OCI-LY1 (cell line): ENCODE data around the gene ERLIN1.

Experiments used
- EZH2 ChIP-seq: fragments of 200-600 bp; sonication (generic), shearing (Covaris generic); IDR thresholded peaks from 2 replicates; pipeline ENCODE4 v1.8.0; 2017; ENCODE audit warnings: borderline replicate concordance, mixed run types, mild to moderate bottlenecking, antibody characterized with exemption, low read length, moderate library complexity, mixed read lengths
- TF ChIP-seq, protein P1 (sequence below): fragments of 200-600 bp; sonication (generic), shearing (Covaris generic); IDR thresholded peaks from 2 replicates; pipeline ENCODE4 v1.5.1; 2017; ENCODE audit warnings: mild to moderate bottlenecking, antibody characterized with exemption, low read length, moderate library complexity, mixed read lengths

DNA sequence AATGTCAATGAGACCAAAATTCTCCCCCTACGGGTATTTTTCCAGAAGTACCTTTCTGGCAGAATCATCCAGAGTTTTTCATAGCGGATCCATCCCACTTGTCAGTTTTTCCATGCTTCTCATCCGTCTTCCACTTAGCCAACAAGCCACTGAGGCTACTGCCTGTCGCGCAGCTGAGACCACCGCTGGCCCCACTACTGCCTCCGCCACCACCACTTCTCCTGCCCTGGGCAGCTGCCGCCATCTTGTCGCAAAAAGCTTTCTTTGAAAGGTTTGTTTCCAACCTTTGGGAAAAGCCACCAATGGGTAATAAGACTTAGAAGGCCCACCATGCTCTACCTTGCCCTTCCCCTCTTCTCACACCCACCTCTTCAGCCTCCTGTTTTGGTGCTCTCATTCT is 42.1 kb downstream of the ERLIN1 start:
- no peak for TF ChIP-seq EZH2
- TF ChIP-seq, protein P1, sequence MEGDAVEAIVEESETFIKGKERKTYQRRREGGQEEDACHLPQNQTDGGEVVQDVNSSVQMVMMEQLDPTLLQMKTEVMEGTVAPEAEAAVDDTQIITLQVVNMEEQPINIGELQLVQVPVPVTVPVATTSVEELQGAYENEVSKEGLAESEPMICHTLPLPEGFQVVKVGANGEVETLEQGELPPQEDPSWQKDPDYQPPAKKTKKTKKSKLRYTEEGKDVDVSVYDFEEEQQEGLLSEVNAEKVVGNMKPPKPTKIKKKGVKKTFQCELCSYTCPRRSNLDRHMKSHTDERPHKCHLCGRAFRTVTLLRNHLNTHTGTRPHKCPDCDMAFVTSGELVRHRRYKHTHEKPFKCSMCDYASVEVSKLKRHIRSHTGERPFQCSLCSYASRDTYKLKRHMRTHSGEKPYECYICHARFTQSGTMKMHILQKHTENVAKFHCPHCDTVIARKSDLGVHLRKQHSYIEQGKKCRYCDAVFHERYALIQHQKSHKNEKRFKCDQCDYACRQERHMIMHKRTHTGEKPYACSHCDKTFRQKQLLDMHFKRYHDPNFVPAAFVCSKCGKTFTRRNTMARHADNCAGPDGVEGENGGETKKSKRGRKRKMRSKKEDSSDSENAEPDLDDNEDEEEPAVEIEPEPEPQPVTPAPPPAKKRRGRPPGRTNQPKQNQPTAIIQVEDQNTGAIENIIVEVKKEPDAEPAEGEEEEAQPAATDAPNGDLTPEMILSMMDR: no peak
